Osteoblast (primary cell): ENCODE results near the gene FAM181A. TPM values are rescaled to one million over a fixed set of nuclear protein-coding genes. Genes with fewer than 3 reads are reported as not detected.

Experiments
- DNase-seq: peaks from one replicate; pipeline ENCODE4 v3.0.0; 2011; ENCODE audit warnings: low spot score, mixed read lengths; ENCODE audit not compliant: insufficient read length; ENCODE audit errors: missing footprints
- H2AFZ ChIP-seq: 2 replicates; pipeline ENCODE4 v1.6.0; 2011; ENCODE audit warnings: mild to moderate bottlenecking, low read length
- H3K27ac ChIP-seq: 2 replicates; pipeline ENCODE4 v1.5.1; 2011; ENCODE audit warnings: mild to moderate bottlenecking, low read depth, low read length, moderate library complexity
- H3K27me3 ChIP-seq: 2 replicates; pipeline ENCODE4 v1.6.0; 2012; ENCODE audit warnings: mild to moderate bottlenecking, control low read depth, inconsistent platforms, low read length, moderate library complexity; ENCODE audit not compliant: insufficient read depth
- H3K36me3 ChIP-seq: 2 replicates; pipeline ENCODE4 v1.5.1; 2011; ENCODE audit warnings: mild to moderate bottlenecking, low read length, control low read depth, moderate library complexity; ENCODE audit not compliant: insufficient read depth
- H3K4me1 ChIP-seq: 2 replicates; pipeline ENCODE4 v1.5.1; 2011; ENCODE audit warnings: mild to moderate bottlenecking, low read length, control low read depth, moderate library complexity; ENCODE audit not compliant: insufficient read depth
- H3K4me2 ChIP-seq: 2 replicates; pipeline ENCODE4 v1.6.0; 2011; ENCODE audit warnings: mild to moderate bottlenecking, low read length; ENCODE audit not compliant: insufficient read depth
- H3K4me3 ChIP-seq: fragments of 200-600 bp; sonication (generic); 3 replicates; pipeline ENCODE4 v1.5.1; 2012; ENCODE audit warnings: mild to moderate bottlenecking, low read length, inconsistent platforms; ENCODE audit not compliant: insufficient read depth
- H3K79me2 ChIP-seq: 2 replicates; pipeline ENCODE4 v1.6.0; 2012; ENCODE audit warnings: mild to moderate bottlenecking, low read length, control low read depth, inconsistent platforms; ENCODE audit not compliant: insufficient read depth
- H3K9me3 ChIP-seq: 2 replicates; pipeline ENCODE4 v1.5.1; 2011; ENCODE audit warnings: low read depth, low read length, control low read depth
- H4K20me1 ChIP-seq: 2 replicates; pipeline ENCODE4 v1.6.0; 2012; ENCODE audit warnings: mild to moderate bottlenecking, low read length, control low read depth; ENCODE audit not compliant: insufficient read depth
- CTCF ChIP-seq: IDR thresholded peaks from 2 replicates; pipeline ENCODE4 v1.5.1; 2011; ENCODE audit warnings: mild to moderate bottlenecking, low read depth, low read length, moderate library complexity; ENCODE audit errors: extremely low read depth
- total RNA-seq: library from RNA; depleted of rRNA; stranded (reverse); fragments of >200 nt; gene quantifications from 2 replicates; pipeline ENCODE4 v1.2.3, GENCODE V29; 2012

The FAM181A gene
- total RNA-seq, 1 donor: not detected

- Histone ChIP-seq H3K9me3 (no peaks in the 10 kb centered on the region), H3K79me2 (no peaks in the 10 kb centered on the region), H3K4me3 (no peak overlapping the region), H3K27me3 (peaks cover 4% of the 10 kb centered on the region), H4K20me1 (no peaks in the 10 kb centered on the region), H3K36me3 (no peaks in the 10 kb centered on the region), H3K27ac (no peak overlapping the region), H3K4me1 (no peaks in the 10 kb centered on the region), H2AFZ (no peak overlapping the region), H3K4me2 (no peak overlapping the region)
- DNase-seq: peak; percentile 61
- TF ChIP-seq CTCF: no peak
These were observed 22.4 kb downstream of the FAM181A start for GRCh38 chr14:93949511-93950075.

- Histone ChIP-seq H4K20me1 (no peaks in the 10 kb centered on the region), H3K4me1 (no peaks in the 10 kb centered on the region), H2AFZ (no peak overlapping the region), H3K4me2 (no peak overlapping the region), H3K4me3 (no peak overlapping the region), H3K79me2 (no peaks in the 10 kb centered on the region), H3K9me3 (no peaks in the 10 kb centered on the region), H3K27ac (no peak overlapping the region), H3K36me3 (no peaks in the 10 kb centered on the region), H3K27me3 (peaks cover 4% of the 10 kb centered on the region)
- no peak for TF ChIP-seq CTCF
- no peak for DNase-seq
These were observed 23.9 kb downstream of the FAM181A start for GRCh38 chr14:93950948-93951634.

GRCh38 chr14:93951635-93952540 is 24.7 kb downstream of the FAM181A start:
- no peak for TF ChIP-seq CTCF

GRCh38 chr14:93952829-93953228 is 25.7 kb downstream of the FAM181A start:
- H4K20me1 ChIP-seq: no peaks in the 10 kb centered on the region
- H2AFZ ChIP-seq: no peak overlapping the region
- DNase-seq: no peak
- no peak overlapping the region for H3K27ac ChIP-seq
- no peak overlapping the region for H3K4me3 ChIP-seq
- no peaks in the 10 kb centered on the region for H3K4me1 ChIP-seq
- H3K9me3 ChIP-seq: no peaks in the 10 kb centered on the region
- H3K4me2 ChIP-seq: no peak overlapping the region
- H3K79me2 ChIP-seq: no peaks in the 10 kb centered on the region
- no peak for TF ChIP-seq CTCF
- H3K36me3 ChIP-seq: no peaks in the 10 kb centered on the region
- H3K27me3 ChIP-seq: peaks cover 4% of the 10 kb centered on the region

More at GRCh38 chr14:93951635-93952540, 24.7 kb downstream of the FAM181A start:
- DNase-seq: no peak
- Histone ChIP-seq H3K4me3 (no peak overlapping the region), H3K9me3 (no peaks in the 10 kb centered on the region), H3K4me1 (no peaks in the 10 kb centered on the region), H3K27me3 (peaks cover 4% of the 10 kb centered on the region), H3K4me2 (no peak overlapping the region), H3K27ac (no peak overlapping the region), H2AFZ (no peak overlapping the region), H4K20me1 (no peaks in the 10 kb centered on the region), H3K36me3 (no peaks in the 10 kb centered on the region), H3K79me2 (no peaks in the 10 kb centered on the region)
